SK-N-SH treated with all-trans-retinoic acid at 6 μM for 48 hours (cell line): ENCODE data around the gene TMPRSS15.

Experiments
- ARNTL ChIP-seq: fragments of 450-650 bp; formaldehyde crosslinking; IDR thresholded peaks from 2 replicates; pipeline ENCODE4 v1.5.0; 2020; ENCODE audit warnings: low read depth, mild to moderate bottlenecking, moderate library complexity, borderline replicate concordance
- ESRRG ChIP-seq: fragments of 250-450 bp; sonication (Bioruptor Pico); IDR thresholded peaks from 2 replicates; pipeline ENCODE4 v1.6.1; 2021; ENCODE audit warnings: mild to moderate bottlenecking
- ISL1 ChIP-seq: fragments of 250-450 bp; sonication (Bioruptor Pico); IDR thresholded peaks from 2 replicates; pipeline ENCODE4 v2.1.2; 2022; ENCODE audit warnings: mild to moderate bottlenecking, moderate library complexity
- TOX ChIP-seq: fragments of 250-450 bp; sonication (Bioruptor Pico); IDR thresholded peaks from 2 replicates; pipeline ENCODE4 v1.8.0; 2021; ENCODE audit warnings: mild to moderate bottlenecking, moderate library complexity, borderline replicate concordance
- ZC3H10 ChIP-seq: fragments of 250-450 bp; sonication (Bioruptor Pico); IDR thresholded peaks from 2 replicates; pipeline ENCODE4 v1.5.1; 2021; ENCODE audit warnings: mild to moderate bottlenecking, moderate library complexity
- ZFP30 ChIP-seq: fragments of 450-650 bp; formaldehyde crosslinking; IDR thresholded peaks from 2 replicates; pipeline ENCODE4 v1.5.0; 2022; ENCODE audit warnings: mild to moderate bottlenecking, moderate library complexity
- ZNF565 ChIP-seq: fragments of 450-650 bp; formaldehyde crosslinking; conservative IDR thresholded peaks from 2 replicates; pipeline ENCODE4 v1.5.0; 2020; ENCODE audit warnings: low read depth, mild to moderate bottlenecking, moderate library complexity
- ZNF8 ChIP-seq: fragments of 450-650 bp; formaldehyde crosslinking; IDR thresholded peaks from 2 replicates; pipeline ENCODE4 v1.5.0; 2020; ENCODE audit warnings: mild to moderate bottlenecking, moderate library complexity

GRCh38 chr21:18356801-18357200 is 46.8 kb downstream of the TMPRSS15 start:
- TF ChIP-seq ZNF8 (no peak), TOX (no peak), ZNF565 (CRISPR knock-in tag) (no peak), ESRRG (no peak), ARNTL (CRISPR knock-in tag) (no peak), ISL1 (CRISPR knock-in tag) (no peak), ZC3H10 (CRISPR knock-in tag) (no peak), ZFP30 (CRISPR knock-in tag) (no peak)
